Tibial nerve (tissue), 3 donors: ENCODE data around the gene PGF.

Source experiments
- CTCF ChIP-seq, 5 experiments: fragments of 200-600 bp in 3 of 5; fragments of 450-650 bp in 2 of 5; sonication (generic) in 3 of 5; IDR thresholded peaks; one replicate each; pipeline ENCODE4 v1.5.1; 2016 to 2019; ENCODE audit warnings: antibody characterized with exemption in 5 of 5, mild to moderate bottlenecking in 3 of 5, moderate library complexity in 2 of 5
- POLR2A ChIP-seq, 2 donors: fragments of 450-650 bp; IDR thresholded peaks; one replicate each; pipeline ENCODE4 v1.6.1; 2017; ENCODE audit warnings: antibody characterized with exemption in 2 of 2, mild to moderate bottlenecking in 2 of 2, moderate library complexity in 2 of 2

- TF ChIP-seq POLR2A (IDR thresholded peaks at IDR 0.05): no peak
- no peak for TF ChIP-seq CTCF (IDR thresholded peaks at IDR 0.05)
Measured at GRCh38 chr14:74898083-74898482, 57.3 kb downstream of the PGF start.
